ENCODE measurements around the gene MSANTD4.

- TF ChIP-seq EZH2phosphoT487 (IDR thresholded peaks at IDR 0.05; ENCODE audit: insufficient read depth, low read depth), result no peak
- no peak for TF ChIP-seq EZH2 (IDR thresholded peaks at IDR 0.05; ENCODE audit: insufficient read depth, poor library complexity, severe bottlenecking)
These were observed 32.9 kb downstream of the MSANTD4 start for GRCh38 chr11:105989124-105989523.

Data from GM23248 (cell line).